ENCODE measurements around the gene PRDM16.

Gene PRDM16

DNA sequence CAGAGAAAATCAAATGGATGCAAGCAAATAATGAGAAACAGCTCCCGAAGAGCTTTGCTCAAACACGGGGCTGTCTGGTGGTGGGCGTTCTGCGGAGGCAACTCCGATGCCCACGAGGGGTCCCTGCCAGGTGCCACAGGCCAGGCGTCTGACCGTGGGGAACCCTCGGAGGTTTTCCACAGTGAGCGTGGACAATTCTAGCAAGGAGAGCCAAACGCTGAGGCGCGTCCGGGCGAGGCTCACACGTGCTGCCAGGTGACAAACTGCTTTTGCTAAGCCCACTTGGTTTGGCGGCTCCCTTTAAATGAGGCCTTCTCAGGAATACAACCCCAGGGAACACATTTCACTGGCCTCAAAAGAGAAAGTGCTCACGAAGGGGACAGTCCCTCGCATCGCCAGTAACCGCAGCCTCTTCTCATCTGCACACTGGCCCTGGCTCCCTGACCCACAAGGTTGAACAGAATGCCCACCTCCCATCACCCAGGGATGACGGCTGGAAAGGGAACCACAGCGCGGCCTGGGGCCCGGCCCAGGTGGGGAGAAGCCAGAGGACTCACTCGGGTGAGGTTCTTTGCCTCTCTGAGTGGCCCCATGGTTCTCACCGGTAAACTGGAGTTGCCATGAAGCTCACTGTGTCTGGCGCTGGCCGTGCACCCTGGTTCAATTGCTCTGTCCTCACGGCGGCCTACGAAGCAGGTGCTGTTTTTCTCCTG lies 97.4 kb downstream of the PRDM16 start:
- no peak for DNase-seq

DNA sequence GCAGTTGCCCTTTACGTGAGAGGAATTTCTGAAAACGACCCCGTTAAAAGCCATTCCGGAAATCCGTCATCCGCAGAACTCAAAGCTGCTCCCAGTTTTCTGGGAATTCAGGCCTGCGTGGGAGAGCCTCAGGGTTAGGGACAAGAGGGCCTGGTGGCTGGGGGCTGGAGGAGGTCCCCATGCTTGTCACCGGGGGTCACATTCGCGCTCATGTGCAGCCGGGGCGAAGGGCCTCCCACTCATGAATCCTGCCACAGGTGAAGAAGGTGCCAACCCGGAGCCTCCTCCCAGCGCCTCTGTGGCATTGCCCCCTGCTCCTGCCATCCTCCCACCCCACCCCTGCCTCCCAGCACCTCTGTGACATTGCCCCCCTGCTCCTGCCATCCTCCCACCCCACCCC lies 98.3 kb downstream of the PRDM16 start:
- no peak for DNase-seq

DNA sequence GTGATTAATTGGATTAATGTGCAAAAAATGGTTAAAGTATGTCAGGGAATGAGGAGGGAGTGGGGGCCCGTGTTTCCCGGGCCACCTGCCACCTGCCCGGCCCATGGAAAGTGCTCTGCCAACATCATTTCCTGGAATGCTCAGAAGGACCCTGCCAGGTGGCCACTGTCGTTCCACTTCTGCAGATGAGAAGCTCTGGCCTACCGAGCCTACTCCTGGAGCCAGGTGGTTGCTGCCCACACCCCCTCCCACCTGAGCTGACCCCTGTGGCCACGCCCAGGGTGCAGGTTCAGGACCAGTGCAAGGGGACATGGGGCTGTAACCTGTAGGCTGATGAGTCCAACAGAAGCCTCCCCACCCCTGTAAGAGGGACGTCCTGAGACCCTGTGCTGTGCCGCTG lies 99.7 kb downstream of the PRDM16 start:
- DNase-seq: no peak

DNA sequence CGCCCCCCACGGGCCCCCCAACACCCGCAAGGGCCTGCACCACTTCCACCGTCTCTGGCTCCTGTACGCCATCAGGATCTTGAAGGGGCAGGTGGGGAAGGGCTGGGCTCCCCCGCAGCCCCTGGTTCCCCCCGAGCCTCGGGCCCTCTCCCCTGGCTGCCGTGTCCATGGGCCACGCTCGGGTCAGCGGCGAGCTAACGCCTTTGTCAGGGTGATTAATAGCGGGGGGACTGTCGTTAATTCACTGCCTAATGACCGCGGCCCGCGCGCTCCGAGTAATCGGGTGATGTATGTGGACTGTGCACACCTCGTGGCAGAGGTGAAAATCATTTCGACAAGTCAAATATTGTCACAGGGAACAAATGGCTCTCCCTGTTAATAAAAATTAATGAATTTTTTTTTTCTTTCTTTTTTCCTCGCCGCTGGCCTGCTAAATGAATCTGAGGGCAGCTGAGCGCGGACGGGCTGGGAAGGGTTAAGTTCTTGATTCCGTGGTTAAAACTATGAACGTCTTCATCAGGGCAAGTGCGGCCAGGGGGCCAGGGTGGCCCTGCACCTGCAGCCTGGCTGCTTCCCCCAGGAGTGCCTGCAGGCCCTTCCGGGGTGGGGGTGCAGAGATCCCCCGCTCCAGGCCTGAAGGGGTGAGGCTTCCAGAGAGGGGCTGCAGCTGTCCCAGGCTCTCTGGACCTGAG lies 100.8 kb downstream of the PRDM16 start:
- no peak for DNase-seq

DNA sequence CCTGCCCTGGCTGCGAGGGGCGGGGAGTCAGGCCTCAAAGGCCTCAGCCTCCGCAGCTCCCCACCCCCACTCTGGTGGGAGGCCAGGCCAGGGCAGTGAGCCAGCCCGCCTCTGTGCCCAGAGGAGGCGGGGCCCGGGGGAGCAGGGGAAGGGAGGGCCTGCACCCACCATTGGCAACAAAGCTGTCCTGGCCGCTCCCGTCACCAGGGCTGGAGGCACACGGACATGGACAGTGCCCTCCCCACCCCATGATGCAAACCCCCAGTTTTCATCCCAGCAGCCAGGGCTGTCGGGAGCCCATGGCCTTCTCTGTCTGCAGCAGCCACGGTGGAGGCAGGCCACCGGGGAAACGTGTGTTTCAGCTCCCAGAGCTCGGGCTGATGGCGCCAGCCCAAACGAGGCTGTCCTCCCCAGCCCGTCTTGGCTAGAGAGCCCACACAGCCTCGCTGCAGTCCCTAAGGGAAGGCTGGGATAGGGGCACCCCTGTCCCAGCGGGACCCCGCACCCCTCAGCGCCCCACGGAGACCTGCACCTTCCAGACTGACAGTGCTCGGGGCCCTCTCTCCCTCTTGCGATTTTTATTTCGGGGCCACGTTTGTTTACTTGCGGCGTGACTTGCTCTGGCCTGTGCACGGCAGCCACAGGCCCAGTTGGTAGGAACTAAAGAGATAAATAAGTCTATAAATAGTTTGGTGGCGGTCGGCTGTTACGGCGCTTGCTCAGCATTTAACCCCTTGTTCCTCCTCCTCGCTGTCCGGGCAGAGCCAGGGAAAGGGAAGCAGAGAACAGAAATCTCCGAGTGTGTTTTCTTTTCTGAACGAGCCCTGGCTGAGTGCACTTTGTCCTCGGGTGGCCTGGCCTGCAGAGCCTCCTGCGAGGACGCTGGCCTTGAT lies 101.8 kb downstream of the PRDM16 start:
- DNase-seq: peak; percentile 40

DNA sequence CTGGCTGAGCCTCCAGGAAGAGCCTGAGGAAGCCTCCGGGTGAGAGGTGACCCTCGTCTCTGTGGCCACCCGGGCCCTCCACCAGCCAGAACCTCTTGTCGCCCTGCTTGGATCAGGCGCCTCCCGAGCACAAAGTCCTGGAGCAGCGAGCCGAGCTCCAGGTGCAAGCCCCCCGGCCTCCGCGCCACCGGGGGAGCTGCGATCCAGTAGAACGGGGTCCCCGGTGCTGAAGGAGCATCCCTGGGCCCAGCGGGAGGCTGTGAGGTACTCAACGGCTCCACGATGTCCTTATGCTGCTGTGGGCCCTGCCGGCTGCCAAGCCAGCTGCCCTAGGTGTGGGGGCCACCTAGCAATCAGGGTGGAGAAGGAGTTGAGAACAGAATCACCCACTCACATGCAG lies 102.8 kb downstream of the PRDM16 start:
- DNase-seq: no peak

DNA sequence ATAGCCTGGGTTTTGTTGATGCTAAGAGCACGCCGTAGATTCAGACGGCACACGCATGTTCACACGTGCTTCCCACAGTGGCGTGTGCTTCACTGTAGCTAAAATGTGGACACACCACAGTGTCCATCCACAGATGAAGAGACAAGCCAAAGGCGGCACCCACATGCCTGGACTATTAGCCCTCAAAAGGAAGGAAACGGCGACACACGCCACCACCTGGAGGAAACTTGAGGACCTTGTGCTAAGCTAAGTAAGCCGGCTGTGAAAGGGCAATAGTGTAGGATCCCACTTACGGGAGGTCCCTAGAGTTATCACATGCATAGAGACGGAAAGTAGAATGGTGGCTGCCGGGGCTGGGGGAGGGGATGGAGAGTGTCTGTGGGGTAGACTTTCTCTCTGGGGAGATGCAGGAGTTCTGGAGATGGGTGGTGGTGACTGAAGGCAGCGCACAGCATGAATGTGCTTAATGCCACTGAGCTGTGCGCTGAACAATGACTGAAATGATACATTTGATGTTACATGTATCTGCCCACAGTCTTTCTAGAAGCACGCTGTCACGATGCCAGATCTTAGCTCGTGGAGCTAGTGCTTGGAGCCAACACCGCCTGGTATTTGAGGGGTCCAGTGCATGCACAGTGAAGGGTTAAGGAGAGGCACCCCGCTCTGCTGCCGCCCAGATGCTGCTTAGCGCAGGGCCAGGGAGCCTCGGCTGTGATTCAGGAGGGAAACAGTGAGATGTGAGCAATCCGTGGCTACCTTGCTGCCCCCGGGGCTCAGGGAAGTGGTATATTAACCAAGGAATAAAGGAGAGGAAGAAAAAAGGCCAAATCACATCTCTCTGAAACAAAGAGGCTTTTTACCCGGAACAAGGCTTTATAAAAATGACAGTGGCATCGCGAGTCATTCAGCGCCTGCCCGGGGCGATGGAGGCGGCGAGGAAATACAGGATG lies 103.7 kb downstream of the PRDM16 start:
- no peak for DNase-seq

DNA sequence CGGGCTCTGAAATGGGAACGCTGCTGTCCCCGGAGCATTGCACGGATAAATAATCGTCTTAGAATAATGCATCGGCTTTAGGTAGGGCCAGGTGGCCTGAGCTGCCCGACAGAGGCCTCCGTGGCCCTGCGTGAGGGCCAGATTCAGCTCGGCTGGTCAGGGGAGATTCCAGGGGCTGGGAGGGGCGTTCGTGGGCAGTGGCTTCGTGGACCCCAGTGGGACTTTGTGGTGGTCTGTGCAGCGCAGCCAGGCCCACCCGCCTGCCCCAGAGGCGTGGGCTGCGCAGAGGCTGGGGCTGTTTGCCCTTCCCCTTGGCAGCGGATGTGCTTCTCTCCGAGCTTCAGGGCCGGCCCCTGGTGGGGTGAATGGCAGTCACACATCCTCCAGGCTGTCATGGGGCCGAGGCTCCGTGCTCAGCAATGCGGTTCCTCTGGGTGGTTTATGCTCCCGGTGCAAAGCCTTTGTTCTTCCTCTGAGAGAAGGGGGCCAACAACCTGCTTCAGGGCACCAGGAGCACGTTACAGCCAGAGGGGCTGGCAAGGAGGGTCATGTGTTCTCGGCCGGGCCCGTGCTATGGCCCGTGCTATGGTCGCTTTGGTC lies 104.5 kb downstream of the PRDM16 start:
- no peak for DNase-seq

DNA sequence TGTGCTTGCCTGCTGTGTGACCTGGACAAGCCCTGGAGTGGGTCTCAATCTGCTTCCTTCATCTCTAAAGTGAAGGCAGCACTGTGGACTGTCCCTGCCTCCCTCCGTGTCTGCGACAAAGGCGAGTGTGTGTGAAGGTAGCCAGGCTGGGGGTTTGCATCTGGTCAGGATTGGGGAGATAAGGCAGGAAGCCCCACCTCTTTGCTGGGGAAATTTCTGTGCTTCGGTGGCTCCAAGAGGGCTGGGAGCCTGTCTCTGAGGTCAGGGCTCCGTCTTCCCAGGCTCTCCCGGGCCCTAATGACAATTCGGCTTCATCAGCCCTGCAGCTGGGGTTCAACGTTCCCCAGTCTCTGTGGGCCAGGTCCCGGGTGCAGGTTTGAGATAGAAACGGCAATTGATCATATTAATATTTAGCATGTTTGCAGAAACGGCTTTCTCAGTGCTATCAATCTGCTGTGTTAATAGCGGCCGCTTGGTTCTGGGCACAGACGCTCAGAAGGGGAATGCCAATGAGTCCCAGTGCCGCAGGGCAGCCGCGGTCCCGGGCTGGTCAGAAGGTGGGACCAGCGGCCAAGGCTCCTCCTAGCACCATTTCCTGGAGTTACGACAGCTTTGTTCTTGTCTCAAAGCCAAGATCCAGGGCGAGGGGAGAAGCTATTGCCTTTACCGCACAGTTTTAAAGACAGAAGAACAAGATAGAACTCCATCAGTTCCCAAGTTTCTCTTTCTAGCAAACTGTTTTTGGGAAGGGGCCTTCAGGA lies 105.7 kb downstream of the PRDM16 start:
- DNase-seq: no peak

DNA sequence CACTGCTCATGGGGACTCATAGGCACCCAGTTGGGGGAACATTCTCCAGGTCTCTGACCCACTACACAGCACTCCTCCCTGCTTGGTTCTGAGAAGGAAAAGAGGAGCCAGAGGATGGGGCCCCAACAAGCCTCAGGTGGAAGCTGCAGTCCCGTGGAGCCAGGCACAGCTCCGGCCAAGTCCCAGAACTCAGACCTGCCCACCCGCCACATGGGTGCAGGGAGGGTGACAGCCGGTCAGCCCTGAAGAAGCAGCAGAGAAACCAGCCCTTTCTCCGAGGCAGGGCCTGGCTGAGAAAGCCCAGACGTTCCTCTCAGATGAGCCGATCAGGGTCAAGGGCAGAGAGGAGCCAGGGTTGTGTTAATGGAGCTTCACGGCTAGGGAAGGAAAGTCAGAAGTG lies 106.5 kb downstream of the PRDM16 start:
- no peak for DNase-seq

DNA sequence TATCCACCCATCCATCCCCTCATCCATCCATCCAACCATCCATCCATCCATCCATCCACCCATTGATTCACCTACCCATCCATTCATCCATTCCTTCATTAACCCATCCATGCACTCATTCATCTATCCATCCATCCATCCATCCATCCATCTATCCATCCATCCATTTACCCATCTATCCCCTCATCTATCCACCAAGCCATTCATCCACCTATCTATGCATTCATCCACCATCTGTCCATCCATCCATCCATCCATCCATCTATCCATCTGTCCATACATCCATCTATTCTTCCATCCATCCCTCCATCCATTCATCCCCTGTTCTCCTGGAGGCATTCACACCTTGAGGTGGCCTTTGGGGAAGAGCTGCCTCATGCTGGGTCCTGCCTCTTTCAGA lies 107.0 kb downstream of the PRDM16 start:
- DNase-seq: no peak

DNA sequence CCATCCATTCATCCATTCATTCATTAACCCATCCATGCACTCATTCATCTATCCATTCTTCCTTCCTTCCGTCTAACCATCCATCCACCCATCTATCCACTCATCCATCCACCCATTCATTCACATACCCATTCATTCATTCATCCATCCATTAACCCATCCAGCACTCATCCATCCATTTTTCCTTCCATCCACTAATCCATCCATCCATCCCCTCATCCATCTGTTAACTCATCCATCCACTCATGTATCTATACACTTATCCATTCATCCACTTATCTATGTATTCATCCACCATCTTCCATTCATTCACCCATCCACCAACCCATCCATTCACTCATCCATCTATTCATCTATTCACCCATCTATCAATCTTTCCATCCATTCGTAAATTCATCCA lies 107.8 kb downstream of the PRDM16 start:
- DNase-seq: no peak

DNA sequence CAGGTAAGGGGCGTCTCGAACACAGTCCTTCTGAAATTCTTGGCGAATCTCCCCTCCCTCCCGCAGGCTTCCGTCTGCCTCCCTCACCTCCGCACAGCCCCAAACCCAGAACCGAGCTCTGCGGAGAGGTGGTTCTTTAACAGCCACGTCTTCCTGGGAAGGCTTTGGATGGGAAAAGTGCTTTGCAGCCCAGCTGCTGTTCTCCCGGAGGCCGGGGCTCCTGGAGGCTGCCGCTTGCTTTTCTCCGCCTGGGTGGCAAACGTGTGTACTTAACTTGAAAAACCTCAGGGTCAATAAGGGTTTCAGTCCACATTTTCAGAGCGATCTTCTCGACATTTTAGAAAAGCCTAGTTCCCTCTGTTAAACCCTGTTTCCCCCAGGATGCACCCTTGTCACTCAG lies 109.3 kb downstream of the PRDM16 start:
- no peak for DNase-seq

DNA sequence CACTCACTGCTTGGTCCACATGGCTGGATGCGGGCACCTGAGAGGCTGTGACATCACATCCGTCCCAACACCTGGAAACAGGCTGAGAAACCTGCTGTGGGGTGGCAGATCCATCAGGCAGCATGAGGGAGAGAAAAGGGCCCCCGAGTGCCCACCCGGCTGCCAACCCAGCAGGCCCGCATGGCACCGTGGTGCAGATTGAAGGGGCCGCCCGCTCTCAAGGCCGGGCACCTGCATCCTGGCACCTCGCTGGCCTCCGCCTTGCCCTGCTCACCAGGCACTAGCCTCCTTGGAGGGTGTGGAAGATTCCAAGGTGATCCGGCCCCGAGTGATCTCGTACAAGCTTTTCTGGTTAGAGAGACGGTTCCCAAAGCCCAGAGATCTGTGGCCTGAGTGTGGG lies 110.5 kb downstream of the PRDM16 start:
- no peak for DNase-seq

DNA sequence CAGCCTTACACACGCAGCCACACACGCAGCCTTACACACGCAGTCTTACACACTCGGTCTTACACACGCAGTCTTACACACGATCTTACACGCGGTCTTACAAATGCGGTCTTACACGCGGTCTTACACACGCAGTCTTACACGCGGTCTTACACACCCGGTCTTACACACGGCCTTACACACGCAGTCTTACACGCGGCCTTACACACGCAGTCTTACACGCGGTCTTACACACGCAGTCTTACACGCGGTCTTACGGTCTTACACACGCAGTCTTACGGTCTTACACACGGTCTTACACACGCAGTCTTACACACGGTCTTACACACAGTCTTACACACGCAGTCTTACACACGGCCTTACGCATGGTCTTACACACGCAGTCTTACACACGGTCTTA lies 111.9 kb downstream of the PRDM16 start:
- DNase-seq: no peak

DNA sequence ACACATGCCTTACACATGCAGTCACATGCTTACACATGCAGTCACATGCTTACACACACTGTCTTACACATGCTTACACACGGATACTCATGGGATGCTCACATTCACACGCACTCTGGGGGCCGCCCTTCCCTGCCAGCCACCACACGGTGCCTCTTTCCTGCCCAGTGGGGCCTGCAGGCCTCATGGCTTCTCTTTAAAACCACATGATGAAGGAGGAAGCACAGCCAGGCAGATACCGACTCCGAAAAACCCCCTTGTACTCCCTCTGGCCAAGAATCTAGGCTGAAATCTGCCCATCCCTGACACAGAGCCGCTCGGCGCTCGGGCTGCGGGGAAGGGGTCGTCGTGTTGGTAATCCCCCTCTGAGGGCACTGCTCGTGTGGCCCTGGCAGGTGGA lies 113.0 kb downstream of the PRDM16 start:
- no peak for DNase-seq

DNA sequence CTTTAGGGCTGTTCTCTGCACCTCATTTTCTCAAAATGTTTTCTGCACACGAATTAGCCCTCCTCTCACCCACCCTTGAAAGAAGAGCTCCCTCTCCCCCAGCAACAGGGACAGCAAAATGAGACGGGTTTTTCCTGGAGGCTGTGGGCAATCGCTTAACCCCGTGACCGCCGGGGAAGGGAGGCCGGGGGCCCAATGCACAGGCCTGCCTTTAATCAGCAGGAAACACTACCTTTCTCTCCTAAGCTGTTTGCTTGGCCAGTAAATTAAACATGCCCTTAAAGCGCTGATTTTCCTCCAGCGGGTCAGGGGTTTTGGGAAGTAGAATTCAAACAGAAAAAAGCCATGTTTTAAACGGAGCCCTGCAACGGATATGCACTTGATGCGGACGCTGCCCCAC lies 114.4 kb downstream of the PRDM16 start:
- no peak for DNase-seq

DNA sequence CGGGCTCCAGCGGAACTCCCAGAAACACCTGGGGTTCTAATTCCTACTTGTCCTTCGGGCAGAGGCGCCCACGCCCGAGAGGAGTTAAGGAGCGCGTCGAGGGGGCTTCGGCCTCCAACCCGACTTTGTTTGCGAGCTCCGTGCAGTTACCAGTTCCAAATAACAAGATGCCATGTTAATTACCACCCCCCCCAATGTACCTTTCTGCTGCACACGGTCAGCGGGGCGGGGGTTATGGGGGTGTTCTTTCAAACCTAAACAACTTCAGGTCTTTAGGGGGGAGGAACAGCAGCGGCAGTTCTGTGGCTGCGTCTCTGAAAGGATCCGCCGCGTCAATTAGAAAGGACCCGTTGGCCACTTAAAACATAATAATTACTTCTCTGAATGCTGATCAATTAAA lies 114.8 kb downstream of the PRDM16 start:
- DNase-seq: no peak

DNA sequence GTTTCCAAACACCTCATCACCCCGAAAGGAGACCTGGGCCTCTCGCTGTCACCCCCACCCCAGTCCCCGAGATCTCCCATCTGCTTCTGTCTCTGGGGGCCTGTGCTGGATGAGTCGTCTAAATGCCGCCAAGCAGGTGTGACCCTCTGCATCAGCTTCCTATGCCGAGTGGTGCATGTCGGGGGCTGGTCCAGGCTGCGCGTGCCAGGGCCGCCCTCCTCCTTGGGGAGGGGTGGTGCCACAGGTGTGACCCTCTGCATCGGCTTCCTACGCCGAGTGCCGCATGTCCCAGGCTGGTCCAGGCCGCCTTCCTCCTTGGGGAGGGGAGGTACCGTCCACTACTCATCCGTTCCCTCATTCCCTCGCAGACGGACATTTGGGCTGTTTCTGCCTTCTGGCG lies 115.7 kb downstream of the PRDM16 start:
- DNase-seq: no peak

DNA sequence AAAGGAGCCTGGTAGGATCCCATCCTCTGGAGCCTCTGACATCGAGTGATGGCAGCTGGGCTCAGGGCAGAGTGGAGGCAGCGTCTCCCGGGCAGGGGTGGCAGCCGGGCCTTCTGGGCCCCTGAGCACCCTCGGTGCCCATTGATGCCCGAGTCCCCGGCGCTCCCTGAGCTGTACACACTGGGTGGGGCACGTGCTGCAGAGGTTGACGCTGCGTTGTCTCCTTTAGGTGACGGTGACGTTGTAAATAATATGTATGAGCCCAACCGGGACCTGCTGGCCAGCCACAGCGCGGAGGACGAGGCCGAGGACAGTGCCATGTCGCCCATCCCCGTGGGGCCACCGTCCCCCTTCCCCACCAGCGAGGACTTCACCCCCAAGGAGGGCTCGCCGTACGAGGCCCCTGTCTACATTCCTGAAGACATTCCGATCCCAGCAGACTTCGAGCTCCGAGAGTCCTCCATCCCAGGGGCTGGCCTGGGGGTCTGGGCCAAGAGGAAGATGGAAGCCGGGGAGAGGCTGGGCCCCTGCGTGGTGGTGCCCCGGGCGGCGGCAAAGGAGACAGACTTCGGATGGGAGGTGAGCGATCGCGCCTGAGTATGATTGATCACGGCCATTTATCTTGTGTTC lies 117.0 kb downstream of the PRDM16 start:
- no peak for DNase-seq

DNA sequence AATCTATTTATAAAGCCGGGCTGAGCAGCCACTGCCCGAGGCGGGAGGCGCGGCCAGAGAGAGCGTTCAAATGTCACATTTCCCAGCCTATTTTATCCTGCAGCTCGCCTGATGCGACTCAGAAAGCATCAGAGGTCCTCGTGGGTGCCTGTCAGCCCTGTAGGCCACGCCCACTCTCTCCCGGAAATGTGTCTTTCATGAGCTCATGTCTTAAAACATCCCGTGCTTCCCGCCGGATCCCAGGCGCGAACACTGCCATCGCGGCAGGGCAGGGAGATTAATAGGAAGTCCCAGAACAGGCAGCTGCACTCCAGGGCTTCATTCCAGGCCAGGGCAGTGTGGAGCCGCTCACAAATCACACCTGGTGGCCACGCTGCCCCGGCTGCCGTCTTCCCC lies 117.5 kb downstream of the PRDM16 start:
- peak; percentile 87 for DNase-seq

All from fibroblast of skin of back (primary cell).